NB4 (cell line): ENCODE results near the gene CNGA2.

Experiments used
- DNase-seq: peaks from one replicate; pipeline ENCODE4 v3.0.0; 2010; ENCODE audit warnings: low read depth
- H3K4me3 ChIP-seq: one replicate; pipeline ENCODE4 v1.5.1; 2011; ENCODE audit warnings: mild to moderate bottlenecking, low read depth, low read length, moderate library complexity
- CTCF ChIP-seq: IDR thresholded peaks from one replicate; pipeline ENCODE4 v1.5.1; 2012; ENCODE audit warnings: low read depth, low read length
- MAX ChIP-seq: IDR thresholded peaks from 2 replicates; pipeline ENCODE4 v1.6.1; 2011; ENCODE audit warnings: low read depth, low read length
- MYC ChIP-seq: IDR thresholded peaks from 2 replicates; pipeline ENCODE4 v1.6.1; 2011; ENCODE audit warnings: low read depth, low read length
- POLR2A ChIP-seq: IDR thresholded peaks from 2 replicates; pipeline ENCODE4 v1.6.1; 2011; ENCODE audit warnings: mild to moderate bottlenecking; ENCODE audit not compliant: insufficient read length; ENCODE audit errors: extremely low read depth

The CNGA2 gene

GRCh38 chrX:151734446-151734845 is at the start of gene CNGA2:
CNGA2 (plus strand) TSS chrX:151734746; CDS start chrX:151738484, 3,738 bp downstream.
- TF ChIP-seq MYC (no peak), MAX (no peak), POLR2A (no peak), CTCF (no peak)
- no peak for DNase-seq
- H3K4me3 ChIP-seq, result no peak within 1 kb of the TSS

GRCh38 chrX:151687635-151688034 is 46.9 kb upstream of the CNGA2 start:
- H3K4me3 ChIP-seq, result no peak overlapping the region
- no peak for TF ChIP-seq POLR2A
- no peak for DNase-seq

GRCh38 chrX:151688695-151689094 is 45.9 kb upstream of the CNGA2 start:
- TF ChIP-seq CTCF, result no peak
- TF ChIP-seq MAX, result no peak
- TF ChIP-seq MYC, result no peak
- no peak for TF ChIP-seq POLR2A
- no peak overlapping the region for H3K4me3 ChIP-seq
- DNase-seq, result no peak

GRCh38 chrX:151692825-151693224 is 41.7 kb upstream of the CNGA2 start:
- H3K4me3 ChIP-seq, result no peak overlapping the region
- no peak for DNase-seq
- TF ChIP-seq MAX (no peak), MYC (no peak)

GRCh38 chrX:151694121-151694520 is 40.4 kb upstream of the CNGA2 start:
- H3K4me3 ChIP-seq, result no peak overlapping the region
- no peak for TF ChIP-seq POLR2A
- no peak for TF ChIP-seq MAX
- TF ChIP-seq CTCF, result no peak
- no peak for DNase-seq

- no peak for DNase-seq
- TF ChIP-seq POLR2A, result no peak
- no peak for TF ChIP-seq MAX
- TF ChIP-seq CTCF, result no peak
- H3K4me3 ChIP-seq, result no peak within 1 kb of the TSS
These were observed 39.6 kb upstream of the CNGA2 start, which contains the start of gene PRRG3 for GRCh38 chrX:151694661-151695582. PRRG3 (plus strand) TSS chrX:151695458; CDS start chrX:151698815, 3,357 bp downstream.
